SK-N-SH treated with all-trans-retinoic acid at 6 μM for 48 hours (cell line): ENCODE data around the gene CCDC158.

ENCODE experiments used
- ATAC-seq: fragments of 200-7000 bp; cut with Tn5 transposase; 3 replicates; pipeline ENCODE4 v1.9.1; 2020; ENCODE audit warnings: mild to moderate bottlenecking, moderate library complexity
- ARNTL ChIP-seq: fragments of 450-650 bp; formaldehyde crosslinking; IDR thresholded peaks from 2 replicates; pipeline ENCODE4 v1.5.0; 2020; ENCODE audit warnings: low read depth, mild to moderate bottlenecking, moderate library complexity, borderline replicate concordance
- CSDC2 ChIP-seq: fragments of 250-450 bp; sonication (Bioruptor Pico); IDR thresholded peaks from 2 replicates; pipeline ENCODE4 v1.5.0; 2020; ENCODE audit warnings: mild to moderate bottlenecking, moderate library complexity
- ESRRG ChIP-seq: fragments of 250-450 bp; sonication (Bioruptor Pico); IDR thresholded peaks from 2 replicates; pipeline ENCODE4 v1.6.1; 2021; ENCODE audit warnings: mild to moderate bottlenecking
- GLIS3 ChIP-seq: fragments of 250-450 bp; sonication (Bioruptor Pico); IDR thresholded peaks from 2 replicates; pipeline ENCODE4 v1.5.0; 2020; ENCODE audit warnings: mild to moderate bottlenecking, moderate library complexity
- ISL1 ChIP-seq: fragments of 250-450 bp; sonication (Bioruptor Pico); IDR thresholded peaks from 2 replicates; pipeline ENCODE4 v2.1.2; 2022; ENCODE audit warnings: mild to moderate bottlenecking, moderate library complexity
- OSR1 ChIP-seq: fragments of 250-450 bp; sonication (Bioruptor Pico); IDR thresholded peaks from 2 replicates; pipeline ENCODE4 v1.8.0; 2022; ENCODE audit warnings: moderate library complexity, mild to moderate bottlenecking, inconsistent platforms
- POU6F1 ChIP-seq: fragments of 250-450 bp; sonication (Bioruptor Pico); IDR thresholded peaks from 2 replicates; pipeline ENCODE4 v1.8.0; 2021; ENCODE audit warnings: low read depth, mild to moderate bottlenecking, moderate library complexity, borderline replicate concordance
- PPARA ChIP-seq: fragments of 250-450 bp; sonication (Bioruptor Pico); IDR thresholded peaks from 2 replicates; pipeline ENCODE4 v1.5.0; 2020; ENCODE audit warnings: mild to moderate bottlenecking, borderline replicate concordance
- RARB ChIP-seq: fragments of 250-450 bp; sonication (Bioruptor Pico); IDR thresholded peaks from 2 replicates; pipeline ENCODE4 v1.8.0; 2021; ENCODE audit warnings: mild to moderate bottlenecking, moderate library complexity
- TCF4 ChIP-seq: fragments of 250-450 bp; sonication (Bioruptor Pico); IDR thresholded peaks from 2 replicates; pipeline ENCODE4 v1.8.0; 2021; ENCODE audit warnings: mild to moderate bottlenecking, moderate library complexity, borderline replicate concordance
- TOX ChIP-seq: fragments of 250-450 bp; sonication (Bioruptor Pico); IDR thresholded peaks from 2 replicates; pipeline ENCODE4 v1.8.0; 2021; ENCODE audit warnings: mild to moderate bottlenecking, moderate library complexity, borderline replicate concordance
- ZC3H10 ChIP-seq: fragments of 250-450 bp; sonication (Bioruptor Pico); IDR thresholded peaks from 2 replicates; pipeline ENCODE4 v1.5.1; 2021; ENCODE audit warnings: mild to moderate bottlenecking, moderate library complexity
- ZFP3 ChIP-seq: fragments of 250-450 bp; sonication (Bioruptor Pico); IDR thresholded peaks from 2 replicates; pipeline ENCODE4 v1.5.0; 2020; ENCODE audit warnings: mild to moderate bottlenecking, moderate library complexity
- ZFP30 ChIP-seq: fragments of 450-650 bp; formaldehyde crosslinking; IDR thresholded peaks from 2 replicates; pipeline ENCODE4 v1.5.0; 2022; ENCODE audit warnings: mild to moderate bottlenecking, moderate library complexity
- ZNF565 ChIP-seq: fragments of 450-650 bp; formaldehyde crosslinking; conservative IDR thresholded peaks from 2 replicates; pipeline ENCODE4 v1.5.0; 2020; ENCODE audit warnings: low read depth, mild to moderate bottlenecking, moderate library complexity
- ZNF70 ChIP-seq: fragments of 450-650 bp; formaldehyde crosslinking; IDR thresholded peaks from 2 replicates; pipeline ENCODE4 v1.5.0; 2020; ENCODE audit warnings: mild to moderate bottlenecking, moderate library complexity
- ZNF8 ChIP-seq: fragments of 450-650 bp; formaldehyde crosslinking; IDR thresholded peaks from 2 replicates; pipeline ENCODE4 v1.5.0; 2020; ENCODE audit warnings: mild to moderate bottlenecking, moderate library complexity
- TF ChIP-seq, protein P1 (sequence below): fragments of 250-450 bp; sonication (Bioruptor Pico); IDR thresholded peaks from 2 replicates; pipeline ENCODE4 v1.5.0; 2020; ENCODE audit warnings: mild to moderate bottlenecking, moderate library complexity
- TF ChIP-seq, protein P2 (sequence below): fragments of 250-450 bp; sonication (Bioruptor Pico); IDR thresholded peaks from 2 replicates; pipeline ENCODE4 v1.8.0; 2020; ENCODE audit warnings: mild to moderate bottlenecking, moderate library complexity, borderline replicate concordance
- TF ChIP-seq, protein P3 (sequence below): fragments of 250-450 bp; sonication (Bioruptor Pico); IDR thresholded peaks from 2 replicates; pipeline ENCODE4 v1.5.1; 2020; ENCODE audit warnings: low read depth, mild to moderate bottlenecking, moderate library complexity

The CCDC158 gene

DNA sequence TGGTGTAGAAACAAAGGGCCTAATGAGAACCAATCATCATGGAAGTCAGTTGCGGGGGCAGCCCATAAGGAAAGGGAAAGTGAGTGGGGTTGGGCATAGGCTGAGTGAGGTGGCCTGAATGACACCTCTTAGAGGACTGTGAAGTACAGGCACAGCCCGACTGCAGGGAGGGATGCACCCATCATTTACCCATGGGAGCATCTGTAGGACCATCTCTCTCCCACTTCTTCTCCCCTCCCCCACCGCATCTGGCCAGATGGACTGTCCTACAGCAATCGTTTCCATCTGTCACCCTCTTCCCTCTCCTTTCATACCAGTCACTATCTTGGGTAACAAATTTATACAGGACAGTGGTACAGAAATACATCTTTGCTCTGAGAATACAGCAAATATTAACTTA lies 110.3 kb downstream of the CCDC158 start (continued):
- TF ChIP-seq POU6F1 (CRISPR knock-in tag): no peak

GRCh38 chr4:76309939-76310550 lies 110.9 kb downstream of the CCDC158 start:
- TF ChIP-seq OSR1 (CRISPR knock-in tag) (no peak), ZFP30 (CRISPR knock-in tag) (no peak), TCF4 (CRISPR knock-in tag) (no peak), ZNF8 (CRISPR knock-in tag) (no peak), POU6F1 (CRISPR knock-in tag) (no peak), ISL1 (CRISPR knock-in tag) (no peak), ZNF565 (CRISPR knock-in tag) (no peak), ARNTL (CRISPR knock-in tag) (no peak), ESRRG (CRISPR knock-in tag) (no peak)
- TF ChIP-seq, protein P1, sequence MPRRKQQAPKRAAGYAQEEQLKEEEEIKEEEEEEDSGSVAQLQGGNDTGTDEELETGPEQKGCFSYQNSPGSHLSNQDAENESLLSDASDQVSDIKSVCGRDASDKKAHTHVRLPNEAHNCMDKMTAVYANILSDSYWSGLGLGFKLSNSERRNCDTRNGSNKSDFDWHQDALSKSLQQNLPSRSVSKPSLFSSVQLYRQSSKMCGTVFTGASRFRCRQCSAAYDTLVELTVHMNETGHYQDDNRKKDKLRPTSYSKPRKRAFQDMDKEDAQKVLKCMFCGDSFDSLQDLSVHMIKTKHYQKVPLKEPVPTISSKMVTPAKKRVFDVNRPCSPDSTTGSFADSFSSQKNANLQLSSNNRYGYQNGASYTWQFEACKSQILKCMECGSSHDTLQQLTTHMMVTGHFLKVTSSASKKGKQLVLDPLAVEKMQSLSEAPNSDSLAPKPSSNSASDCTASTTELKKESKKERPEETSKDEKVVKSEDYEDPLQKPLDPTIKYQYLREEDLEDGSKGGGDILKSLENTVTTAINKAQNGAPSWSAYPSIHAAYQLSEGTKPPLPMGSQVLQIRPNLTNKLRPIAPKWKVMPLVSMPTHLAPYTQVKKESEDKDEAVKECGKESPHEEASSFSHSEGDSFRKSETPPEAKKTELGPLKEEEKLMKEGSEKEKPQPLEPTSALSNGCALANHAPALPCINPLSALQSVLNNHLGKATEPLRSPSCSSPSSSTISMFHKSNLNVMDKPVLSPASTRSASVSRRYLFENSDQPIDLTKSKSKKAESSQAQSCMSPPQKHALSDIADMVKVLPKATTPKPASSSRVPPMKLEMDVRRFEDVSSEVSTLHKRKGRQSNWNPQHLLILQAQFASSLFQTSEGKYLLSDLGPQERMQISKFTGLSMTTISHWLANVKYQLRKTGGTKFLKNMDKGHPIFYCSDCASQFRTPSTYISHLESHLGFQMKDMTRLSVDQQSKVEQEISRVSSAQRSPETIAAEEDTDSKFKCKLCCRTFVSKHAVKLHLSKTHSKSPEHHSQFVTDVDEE: no peak
- no peak for ATAC-seq

DNA sequence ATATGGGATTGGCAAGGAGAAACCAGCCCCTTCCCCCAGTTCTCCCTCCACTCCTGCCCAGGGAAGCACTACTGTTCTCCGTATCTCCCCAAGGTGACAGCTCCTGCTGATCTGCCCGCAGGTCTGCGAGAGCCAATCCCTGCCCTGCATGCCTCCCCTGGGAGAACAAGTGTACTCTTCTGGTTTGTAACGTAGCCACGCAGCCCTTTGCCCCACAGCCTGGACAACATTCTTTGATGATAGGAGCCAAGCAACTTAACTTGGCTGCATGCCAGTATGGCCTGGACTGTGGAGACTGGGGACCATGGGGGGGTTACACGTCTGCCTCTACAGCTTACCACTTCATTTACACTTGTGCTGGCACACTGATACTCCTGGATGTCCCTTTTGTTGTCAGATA lies 112.4 kb downstream of the CCDC158 start:
- TF ChIP-seq, protein P2, sequence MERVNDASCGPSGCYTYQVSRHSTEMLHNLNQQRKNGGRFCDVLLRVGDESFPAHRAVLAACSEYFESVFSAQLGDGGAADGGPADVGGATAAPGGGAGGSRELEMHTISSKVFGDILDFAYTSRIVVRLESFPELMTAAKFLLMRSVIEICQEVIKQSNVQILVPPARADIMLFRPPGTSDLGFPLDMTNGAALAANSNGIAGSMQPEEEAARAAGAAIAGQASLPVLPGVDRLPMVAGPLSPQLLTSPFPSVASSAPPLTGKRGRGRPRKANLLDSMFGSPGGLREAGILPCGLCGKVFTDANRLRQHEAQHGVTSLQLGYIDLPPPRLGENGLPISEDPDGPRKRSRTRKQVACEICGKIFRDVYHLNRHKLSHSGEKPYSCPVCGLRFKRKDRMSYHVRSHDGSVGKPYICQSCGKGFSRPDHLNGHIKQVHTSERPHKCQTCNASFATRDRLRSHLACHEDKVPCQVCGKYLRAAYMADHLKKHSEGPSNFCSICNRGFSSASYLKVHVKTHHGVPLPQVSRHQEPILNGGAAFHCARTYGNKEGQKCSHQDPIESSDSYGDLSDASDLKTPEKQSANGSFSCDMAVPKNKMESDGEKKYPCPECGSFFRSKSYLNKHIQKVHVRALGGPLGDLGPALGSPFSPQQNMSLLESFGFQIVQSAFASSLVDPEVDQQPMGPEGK (CRISPR knock-in tag): no peak
- TF ChIP-seq ZFP3 (no peak), ARNTL (CRISPR knock-in tag) (no peak), ZFP30 (CRISPR knock-in tag) (no peak), ZNF565 (CRISPR knock-in tag) (no peak), POU6F1 (CRISPR knock-in tag) (no peak), TCF4 (CRISPR knock-in tag) (no peak), ZC3H10 (no peak), TOX (CRISPR knock-in tag) (no peak), PPARA (no peak), ESRRG (CRISPR knock-in tag) (no peak), GLIS3 (CRISPR knock-in tag) (no peak), CSDC2 (CRISPR knock-in tag) (no peak), RARB (CRISPR knock-in tag) (no peak), OSR1 (CRISPR knock-in tag) (no peak), ZNF70 (no peak)
- TF ChIP-seq, protein P1: no peak
- TF ChIP-seq, protein P3, sequence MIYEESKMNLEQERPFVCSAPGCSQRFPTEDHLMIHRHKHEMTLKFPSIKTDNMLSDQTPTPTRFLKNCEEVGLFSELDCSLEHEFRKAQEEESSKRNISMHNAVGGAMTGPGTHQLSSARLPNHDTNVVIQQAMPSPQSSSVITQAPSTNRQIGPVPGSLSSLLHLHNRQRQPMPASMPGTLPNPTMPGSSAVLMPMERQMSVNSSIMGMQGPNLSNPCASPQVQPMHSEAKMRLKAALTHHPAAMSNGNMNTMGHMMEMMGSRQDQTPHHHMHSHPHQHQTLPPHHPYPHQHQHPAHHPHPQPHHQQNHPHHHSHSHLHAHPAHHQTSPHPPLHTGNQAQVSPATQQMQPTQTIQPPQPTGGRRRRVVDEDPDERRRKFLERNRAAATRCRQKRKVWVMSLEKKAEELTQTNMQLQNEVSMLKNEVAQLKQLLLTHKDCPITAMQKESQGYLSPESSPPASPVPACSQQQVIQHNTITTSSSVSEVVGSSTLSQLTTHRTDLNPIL: no peak
- TF ChIP-seq, all 23 proteins: peak for 0
- ATAC-seq: no peak
